Activated naive CD8-positive, alpha-beta T cell treated with anti-CD3 and anti-CD28 coated beads, Interleukin-2, amount 10 ng/mL, durations not matched to agents 7 days and 5 days (primary cell): ENCODE measurements around the gene LRTM1. TPM values are rescaled to one million over a fixed set of nuclear protein-coding genes. Genes with fewer than 3 reads are reported as not detected.

ENCODE experiments used
- ATAC-seq: fragments of 150-1000 bp; cut with Tn5 transposase; one replicate; pipeline ENCODE4 v1.10.0; 2021; ENCODE audit warnings: low read depth, moderate library complexity
- POLR2A ChIA-PET: fragments of 350-600 bp; sonication (Branson Sonifier 250); formaldehyde crosslinking; loops from one replicate; lab custom pipeline; 2021; ENCODE audit warnings: antibody characterized with exemption; lab: Charles Lee
- DNase-seq: peaks from one replicate; pipeline ENCODE4 v3.0.0; 2021
- H3K27ac Mint-ChIP-seq: one replicate; pipeline ENCODE4 v1.8.0; 2022; ENCODE audit warnings: mild to moderate bottlenecking, mixed read lengths
- H3K27me3 Mint-ChIP-seq: one replicate; pipeline ENCODE4 v1.8.0; 2022; ENCODE audit warnings: mild to moderate bottlenecking, moderate library complexity, mixed read lengths
- H3K36me3 Mint-ChIP-seq: one replicate; pipeline ENCODE4 v1.8.0; 2021; ENCODE audit warnings: mild to moderate bottlenecking, mixed read lengths
- H3K4me1 Mint-ChIP-seq: one replicate; pipeline ENCODE4 v1.8.0; 2021; ENCODE audit warnings: mixed read lengths
- H3K4me3 Mint-ChIP-seq: one replicate; pipeline ENCODE4 v1.8.0; 2022; ENCODE audit warnings: mild to moderate bottlenecking, moderate library complexity, mixed read lengths
- H3K9me3 Mint-ChIP-seq: one replicate; pipeline ENCODE4 v1.8.0; 2021; ENCODE audit warnings: mixed read lengths
- total RNA-seq, 2 experiments: library from RNA; stranded (reverse); gene quantifications; one replicate each; pipeline ENCODE4 v1.2.3, GENCODE V29; 2021

LRTM1 gene
- total RNA-seq, 2 experiments from 2014 or later, result not detected

GRCh38 chr3:54955941-54956340, 28.1 kb upstream of the LRTM1 start:
- ATAC-seq (no peak), DNase-seq (no peak)
- no peaks in the 10 kb centered on the region for H3K36me3 Mint-ChIP-seq
- POLR2A ChIA-PET, result no interaction called here
- H3K27me3 Mint-ChIP-seq, result peaks cover 2% of the 10 kb centered on the region
- no peak overlapping the region for H3K4me3 Mint-ChIP-seq
- no peaks in the 10 kb centered on the region for H3K4me1 Mint-ChIP-seq
- no peak overlapping the region for H3K27ac Mint-ChIP-seq
- H3K9me3 Mint-ChIP-seq, result no peaks in the 10 kb centered on the region

GRCh38 chr3:54955496-54955895, 27.6 kb upstream of the LRTM1 start:
- no peak overlapping the region for H3K27ac Mint-ChIP-seq
- ATAC-seq, result no peak
- POLR2A ChIA-PET, result no interaction called here
- H3K36me3 Mint-ChIP-seq, result no peaks in the 10 kb centered on the region
- DNase-seq, result no peak
- H3K4me3 Mint-ChIP-seq, result no peak overlapping the region
- no peaks in the 10 kb centered on the region for H3K4me1 Mint-ChIP-seq
- H3K27me3 Mint-ChIP-seq, result peaks cover 2% of the 10 kb centered on the region
- H3K9me3 Mint-ChIP-seq, result no peaks in the 10 kb centered on the region

GRCh38 chr3:54954521-54954920, 26.7 kb upstream of the LRTM1 start:
- POLR2A ChIA-PET, result no interaction called here
- DNase-seq, result no peak
- H3K4me3 Mint-ChIP-seq, result no peak overlapping the region
- no peak for ATAC-seq
- no peaks in the 10 kb centered on the region for H3K9me3 Mint-ChIP-seq
- H3K36me3 Mint-ChIP-seq, result no peaks in the 10 kb centered on the region
- no peak overlapping the region for H3K27ac Mint-ChIP-seq
- H3K27me3 Mint-ChIP-seq, result peaks cover 2% of the 10 kb centered on the region
- no peaks in the 10 kb centered on the region for H3K4me1 Mint-ChIP-seq

DNA sequence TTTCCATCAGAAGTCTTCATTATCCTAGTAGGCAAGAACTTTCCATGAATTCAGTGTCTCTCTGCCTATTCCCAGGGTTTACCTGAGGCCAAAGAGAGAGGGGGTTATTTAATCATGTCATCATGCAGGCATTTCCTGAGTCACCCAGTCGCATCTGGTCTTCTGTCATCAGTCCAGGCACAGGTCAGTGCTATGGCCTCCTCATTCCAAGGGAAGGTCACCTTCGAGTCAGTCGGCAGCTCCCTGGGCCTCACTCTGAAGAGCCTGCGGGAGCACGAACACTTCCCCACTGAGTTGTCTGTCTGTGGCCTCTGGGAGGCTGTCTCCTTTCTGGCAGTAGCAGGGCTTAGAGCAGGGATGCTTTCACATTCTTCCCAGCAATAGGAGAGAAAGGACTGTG, 26.2 kb upstream of the LRTM1 start:
- Mint-ChIP-seq H3K4me3 (no peak overlapping the region), H3K27ac (no peak overlapping the region), H3K36me3 (no peaks in the 10 kb centered on the region), H3K27me3 (peaks cover 2% of the 10 kb centered on the region), H3K9me3 (no peaks in the 10 kb centered on the region), H3K4me1 (no peaks in the 10 kb centered on the region)
- no peak for DNase-seq
- POLR2A ChIA-PET, result no interaction called here
- ATAC-seq, result no peak

DNA sequence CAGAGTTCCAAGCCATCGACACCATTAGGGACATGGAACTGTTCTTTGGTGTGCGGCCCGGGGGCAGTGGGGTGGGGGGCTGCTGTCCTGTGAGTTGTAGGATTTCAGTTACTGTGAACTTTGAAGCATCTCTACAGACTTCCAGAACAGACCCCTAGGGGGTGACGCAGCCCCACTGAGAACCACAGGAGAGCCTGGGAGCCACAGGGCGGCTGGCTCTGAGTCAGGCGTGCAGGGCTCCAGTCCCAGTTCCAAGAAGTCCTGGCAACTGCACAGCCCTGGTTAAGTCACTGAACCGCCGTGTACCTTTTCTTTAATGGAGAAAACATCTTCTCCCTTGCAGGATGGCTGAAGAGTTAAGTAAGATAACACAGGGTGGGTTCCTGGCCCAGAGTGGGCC, 23.5 kb upstream of the LRTM1 start:
- DNase-seq (no peak), ATAC-seq (no peak)
- no peaks in the 10 kb centered on the region for H3K36me3 Mint-ChIP-seq
- no peaks in the 10 kb centered on the region for H3K4me1 Mint-ChIP-seq
- POLR2A ChIA-PET, result no interaction called here
- no peak overlapping the region for H3K4me3 Mint-ChIP-seq
- peaks cover 2% of the 10 kb centered on the region for H3K27me3 Mint-ChIP-seq
- no peak overlapping the region for H3K27ac Mint-ChIP-seq
- H3K9me3 Mint-ChIP-seq, result no peaks in the 10 kb centered on the region

GRCh38 chr3:54950391-54951003, 22.6 kb upstream of the LRTM1 start:
- no peaks in the 10 kb centered on the region for H3K9me3 Mint-ChIP-seq
- no peak overlapping the region for H3K27ac Mint-ChIP-seq
- no peaks in the 10 kb centered on the region for H3K4me1 Mint-ChIP-seq
- H3K4me3 Mint-ChIP-seq, result no peak overlapping the region
- POLR2A ChIA-PET, result no interaction called here
- no peaks in the 10 kb centered on the region for H3K36me3 Mint-ChIP-seq
- H3K27me3 Mint-ChIP-seq, result peaks cover 2% of the 10 kb centered on the region
- no peak for ATAC-seq
- no peak for DNase-seq

DNA sequence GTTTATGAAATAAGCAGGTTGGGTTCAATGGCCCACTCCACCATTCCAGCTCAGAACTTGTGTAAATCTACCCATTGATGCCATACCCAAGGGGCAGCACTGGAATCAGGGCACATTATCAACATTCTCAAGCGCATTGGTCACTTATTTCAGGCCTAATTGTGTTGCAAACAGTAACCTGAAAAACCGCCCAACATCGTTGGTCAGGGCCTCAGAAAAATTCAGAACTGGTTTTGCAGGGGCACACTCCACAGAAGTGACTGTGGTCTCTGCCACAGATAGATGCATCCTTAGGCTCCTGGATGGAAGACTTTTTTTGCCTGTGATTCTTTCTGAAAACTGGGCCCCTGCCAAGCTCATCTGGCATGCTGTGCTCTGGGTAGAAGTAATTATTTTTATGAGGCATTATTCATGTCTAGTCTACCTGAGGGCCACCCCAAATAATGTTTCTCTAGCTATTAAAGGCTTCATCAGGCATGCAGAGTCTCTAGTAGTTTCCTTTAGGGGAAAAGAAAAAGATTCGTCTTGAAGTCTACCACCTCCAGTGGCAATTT, 21.7 kb upstream of the LRTM1 start:
- Mint-ChIP-seq H3K36me3 (no peaks in the 10 kb centered on the region), H3K4me1 (no peaks in the 10 kb centered on the region), H3K27me3 (peaks cover 2% of the 10 kb centered on the region), H3K4me3 (no peak overlapping the region), H3K9me3 (no peaks in the 10 kb centered on the region), H3K27ac (no peak overlapping the region)
- DNase-seq (no peak), ATAC-seq (no peak)
- POLR2A ChIA-PET, result no interaction called here

DNA sequence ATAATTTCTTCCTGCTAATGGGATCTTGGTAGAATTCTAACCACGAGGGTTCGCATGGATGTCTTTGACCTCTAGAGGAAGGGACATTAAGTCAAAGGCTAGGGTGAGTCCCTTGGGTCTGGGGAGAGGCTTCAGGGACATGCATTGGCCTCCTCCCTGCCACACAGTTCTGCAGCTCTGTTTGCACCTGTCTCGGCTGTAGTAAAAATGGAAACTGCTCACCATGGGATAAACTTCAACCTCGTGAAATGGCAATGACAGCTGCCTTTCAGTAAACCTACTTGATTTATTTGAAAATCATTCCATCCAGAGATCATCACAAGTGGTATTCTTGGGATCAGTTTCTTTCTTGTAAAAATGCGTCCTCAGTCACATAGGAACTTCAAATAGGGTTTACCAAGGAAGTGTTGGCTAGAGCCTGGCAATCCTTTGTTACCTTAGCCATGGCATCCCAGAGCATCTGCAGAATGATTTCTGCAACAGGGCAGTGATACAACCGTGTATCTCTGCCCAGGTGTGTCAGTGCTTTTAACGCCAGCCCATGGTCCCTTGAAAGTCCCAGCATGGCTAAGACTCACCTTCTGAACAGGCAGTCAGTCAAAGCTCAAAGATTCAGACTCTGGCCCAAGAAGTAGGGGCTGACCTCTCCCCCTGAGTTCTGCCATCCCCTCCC, 14.0 kb upstream of the LRTM1 start:
- ATAC-seq, result no peak

GRCh38 chr3:54940971-54941370, 13.1 kb upstream of the LRTM1 start:
- POLR2A ChIA-PET, result no interaction called here
- Mint-ChIP-seq H3K27me3 (no peaks in the 10 kb centered on the region), H3K9me3 (no peaks in the 10 kb centered on the region), H3K27ac (no peak overlapping the region), H3K36me3 (no peaks in the 10 kb centered on the region), H3K4me3 (no peak overlapping the region), H3K4me1 (no peaks in the 10 kb centered on the region)
- ATAC-seq, result no peak
- no peak for DNase-seq

More for the DNA sequence above, 14.0 kb upstream of the LRTM1 start:
- H3K36me3 Mint-ChIP-seq, result no peaks in the 10 kb centered on the region
- no peak overlapping the region for H3K27ac Mint-ChIP-seq
- no peaks in the 10 kb centered on the region for H3K4me1 Mint-ChIP-seq
- no peaks in the 10 kb centered on the region for H3K27me3 Mint-ChIP-seq
- no peak overlapping the region for H3K4me3 Mint-ChIP-seq
- POLR2A ChIA-PET, result no interaction called here
- DNase-seq, result no peak
- no peaks in the 10 kb centered on the region for H3K9me3 Mint-ChIP-seq

DNA sequence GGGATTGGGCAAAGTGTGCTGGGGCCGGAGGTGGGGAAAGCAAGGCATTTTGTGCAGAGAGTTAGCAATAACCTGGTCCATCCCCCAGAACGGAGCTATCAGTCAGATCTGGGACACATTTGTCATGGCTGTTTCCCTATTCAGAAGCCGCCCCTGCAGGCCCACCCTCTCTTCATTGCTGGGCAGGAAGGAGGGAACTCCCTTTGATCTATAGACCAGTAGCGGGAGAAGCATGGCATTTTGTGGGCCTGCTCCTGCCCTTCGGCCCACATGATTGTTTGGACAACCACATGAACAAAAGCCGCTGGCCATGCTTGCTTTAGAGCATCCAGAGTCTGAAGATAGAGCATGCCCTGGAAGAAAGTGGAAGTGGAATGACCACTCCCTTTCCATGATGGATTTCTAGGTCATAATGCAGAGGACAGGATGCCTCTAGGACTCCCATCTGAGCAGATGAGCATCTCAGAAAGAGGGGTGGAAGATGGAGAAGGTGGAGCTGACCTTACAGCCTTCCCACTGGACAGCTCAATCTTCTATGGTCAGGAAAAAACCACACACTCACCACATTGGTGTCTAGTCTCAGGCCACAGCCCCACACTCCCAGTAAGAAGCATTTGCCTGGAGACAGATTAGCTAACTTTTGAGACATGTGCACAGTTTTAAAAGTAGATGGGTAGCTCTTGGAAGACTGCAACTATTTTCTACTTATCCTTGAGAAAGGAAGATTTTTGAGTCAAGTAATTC, 11.9 kb upstream of the LRTM1 start:
- no peaks in the 10 kb centered on the region for H3K27me3 Mint-ChIP-seq

DNA sequence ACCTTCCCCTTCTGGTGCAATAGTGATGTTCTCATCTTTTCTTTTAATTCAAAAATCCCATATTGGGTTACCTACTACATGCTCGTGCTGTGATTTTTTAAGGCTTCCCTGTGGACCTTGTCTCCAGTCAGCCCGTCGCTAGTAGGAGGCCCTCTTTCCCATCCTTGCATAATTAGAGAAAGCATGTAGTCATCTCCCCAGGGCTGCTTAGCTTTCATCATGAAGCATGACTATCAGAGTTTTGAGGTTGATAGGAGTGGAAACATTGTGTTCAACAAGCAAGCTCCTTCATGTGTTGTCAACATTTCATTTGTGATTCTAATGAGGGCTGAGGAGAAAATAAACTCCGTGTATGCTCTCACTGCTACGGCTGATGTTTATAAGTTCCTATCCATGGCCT, 8.7 kb upstream of the LRTM1 start:
- POLR2A ChIA-PET, result no interaction called here
- H3K9me3 Mint-ChIP-seq, result peaks cover 2% of the 10 kb centered on the region
- ATAC-seq (no peak), DNase-seq (no peak)
- H3K4me1 Mint-ChIP-seq, result no peaks in the 10 kb centered on the region
- H3K27me3 Mint-ChIP-seq, result no peaks in the 10 kb centered on the region
- no peaks in the 10 kb centered on the region for H3K36me3 Mint-ChIP-seq
- no peak overlapping the region for H3K4me3 Mint-ChIP-seq
- H3K27ac Mint-ChIP-seq, result no peak overlapping the region

More for the DNA sequence above, 11.9 kb upstream of the LRTM1 start:
- POLR2A ChIA-PET, result no interaction called here
- H3K4me1 Mint-ChIP-seq, result no peaks in the 10 kb centered on the region
- no peak for DNase-seq
- peaks cover 2% of the 10 kb centered on the region for H3K9me3 Mint-ChIP-seq
- no peaks in the 10 kb centered on the region for H3K36me3 Mint-ChIP-seq
- no peak overlapping the region for H3K4me3 Mint-ChIP-seq
- H3K27ac Mint-ChIP-seq, result no peak overlapping the region
- no peak for ATAC-seq

DNA sequence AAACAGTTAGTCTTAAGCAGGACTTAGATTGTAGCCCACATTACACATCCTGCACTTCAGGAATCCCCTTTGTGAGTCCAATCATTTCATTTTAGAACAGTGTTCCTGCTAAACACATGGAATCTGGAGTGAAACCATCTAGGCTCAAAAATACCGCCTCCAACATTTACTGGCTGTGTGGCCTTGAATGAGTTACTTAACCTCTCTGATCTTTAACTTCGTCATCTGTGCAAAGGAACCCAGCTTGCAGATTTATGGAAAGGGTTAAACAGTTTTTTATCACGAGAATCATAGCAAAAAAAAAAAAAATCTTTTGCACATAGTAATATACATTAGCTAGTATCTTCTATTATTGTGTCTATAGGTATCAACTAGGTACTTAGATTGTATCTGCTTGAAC, 8.0 kb upstream of the LRTM1 start:
- no peaks in the 10 kb centered on the region for H3K27me3 Mint-ChIP-seq
- no peaks in the 10 kb centered on the region for H3K4me1 Mint-ChIP-seq
- H3K36me3 Mint-ChIP-seq, result no peaks in the 10 kb centered on the region
- no peak overlapping the region for H3K27ac Mint-ChIP-seq
- POLR2A ChIA-PET, result no interaction called here
- ATAC-seq (no peak), DNase-seq (no peak)
- no peak overlapping the region for H3K4me3 Mint-ChIP-seq
- peaks cover 2% of the 10 kb centered on the region for H3K9me3 Mint-ChIP-seq

DNA sequence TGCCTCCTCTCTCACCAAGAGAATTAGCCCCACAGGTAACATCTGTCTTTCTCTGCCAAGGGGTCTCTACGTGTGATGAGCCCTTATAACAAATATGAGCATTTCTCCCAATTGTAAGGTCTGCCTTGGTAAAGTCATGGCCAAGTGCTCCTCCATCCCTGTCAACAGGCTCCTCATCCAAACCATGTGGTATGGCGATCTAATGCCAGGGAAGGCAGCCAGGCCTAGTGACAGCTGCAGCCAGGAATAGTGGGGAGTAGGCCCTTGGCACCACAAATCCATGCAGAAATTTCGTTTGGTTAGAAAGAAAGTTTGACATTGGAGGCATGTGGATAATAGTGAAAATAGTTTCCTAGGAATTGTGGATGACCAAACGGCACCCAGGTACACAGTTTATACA, 4.7 kb upstream of the LRTM1 start:
- Mint-ChIP-seq H3K36me3 (no peaks in the 10 kb centered on the region), H3K4me1 (no peaks in the 10 kb centered on the region), H3K27me3 (no peaks in the 10 kb centered on the region), H3K4me3 (no peak overlapping the region), H3K27ac (no peak overlapping the region), H3K9me3 (peaks cover 3% of the 10 kb centered on the region)
- ATAC-seq, result no peak
- POLR2A ChIA-PET, result no interaction called here
- no peak for DNase-seq

GRCh38 chr3:54931182-54931581, 3.3 kb upstream of the LRTM1 start:
- ATAC-seq (no peak), DNase-seq (no peak)
- no peak overlapping the region for H3K4me3 Mint-ChIP-seq
- no peaks in the 10 kb centered on the region for H3K36me3 Mint-ChIP-seq
- H3K4me1 Mint-ChIP-seq, result no peaks in the 10 kb centered on the region
- H3K27me3 Mint-ChIP-seq, result no peaks in the 10 kb centered on the region
- H3K9me3 Mint-ChIP-seq, result peaks cover 3% of the 10 kb centered on the region
- POLR2A ChIA-PET, result no interaction called here
- no peak overlapping the region for H3K27ac Mint-ChIP-seq
